Astrocyte of the cerebellum (primary cell): ENCODE measurements around the gene GBP2.

ENCODE experiments used
- DNase-seq: peaks from one replicate; pipeline ENCODE4 v3.0.0-alpha.2; 2011; ENCODE audit warnings: low read depth
- H3K4me3 ChIP-seq: 2 replicates; pipeline ENCODE4 v1.5.1; 2011; ENCODE audit warnings: mild to moderate bottlenecking, low read depth, low read length, moderate library complexity
- CTCF ChIP-seq: IDR thresholded peaks from 2 replicates; pipeline ENCODE4 v1.5.1; 2012; ENCODE audit warnings: low read length, low read depth, moderate library complexity, mild to moderate bottlenecking; ENCODE audit errors: missing control alignments
- in situ Hi-C: cut with HindIII; loops from 2 replicates; pipeline ENCODE4 v1.10.0; 2017; ENCODE audit warnings: low sequenced_read_pairs

The GBP2 gene

DNA sequence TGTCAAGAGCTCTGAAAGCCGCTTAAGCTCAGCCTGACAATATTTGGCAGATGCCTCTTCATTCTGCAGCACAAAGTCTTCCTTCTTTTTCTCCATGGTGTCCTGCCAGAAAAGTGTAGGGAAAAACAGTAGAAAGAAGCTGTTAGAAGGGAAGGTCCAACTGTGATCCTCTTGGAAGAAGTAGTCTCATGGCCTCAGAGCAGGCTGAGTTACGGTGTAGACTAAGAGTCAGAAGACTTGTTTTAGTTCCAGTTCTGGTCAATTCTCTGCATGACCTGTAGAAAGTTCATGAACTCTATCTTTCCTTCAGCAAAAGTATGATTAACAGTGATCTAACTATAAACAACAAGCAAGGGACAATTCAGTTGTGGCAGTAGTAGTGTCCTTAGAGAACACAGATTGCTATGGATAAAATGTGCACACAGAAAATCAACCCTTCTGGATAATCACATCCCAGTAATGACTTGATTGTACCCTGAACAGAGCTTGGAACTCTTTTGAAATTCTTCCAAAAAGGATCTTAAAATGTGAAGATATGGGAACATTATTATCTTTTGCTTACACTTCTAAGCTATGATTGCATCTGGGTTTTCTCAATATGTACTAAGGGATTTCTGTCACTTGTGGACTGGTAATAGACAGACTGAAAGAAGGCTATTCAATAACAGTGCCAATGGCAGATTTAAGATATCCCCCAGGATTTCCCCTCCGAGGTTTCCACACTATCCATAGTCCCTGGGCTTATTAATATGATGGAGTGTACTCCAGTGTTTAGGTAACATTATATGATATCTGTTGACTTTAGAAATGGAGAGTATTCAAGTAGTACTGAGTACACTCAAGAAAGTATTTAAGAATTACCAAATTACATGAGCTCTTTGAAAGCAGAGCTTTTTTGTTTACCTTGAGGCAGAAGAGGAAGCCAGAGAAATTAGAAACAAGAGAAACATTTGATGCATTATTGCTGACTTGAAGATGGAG is 22.1 kb upstream of the GBP2 start:
- DNase-seq, result no peak
- H3K4me3 ChIP-seq, result no peak overlapping the region
- no peak for TF ChIP-seq CTCF
- in situ Hi-C loops, result no loop called here

GRCh38 chr1:89146721-89147120 is 20.8 kb upstream of the GBP2 start:
- no peak for TF ChIP-seq CTCF
- in situ Hi-C loops, result no loop called here
- no peak for DNase-seq
- no peak overlapping the region for H3K4me3 ChIP-seq

GRCh38 chr1:89143484-89143883 is 17.6 kb upstream of the GBP2 start:
- in situ Hi-C loops, result no loop called here
- no peak overlapping the region for H3K4me3 ChIP-seq
- DNase-seq, result no peak
- TF ChIP-seq CTCF, result no peak

- no peak for DNase-seq
- H3K4me3 ChIP-seq, result no peak overlapping the region
- in situ Hi-C loops, result no loop called here
- TF ChIP-seq CTCF, result no peak
Observed at GRCh38 chr1:89142160-89142559, 16.2 kb upstream of the GBP2 start.

- no peak for DNase-seq
- no peak for TF ChIP-seq CTCF
- in situ Hi-C loops, result no loop called here
- no peak overlapping the region for H3K4me3 ChIP-seq
Observed at GRCh38 chr1:89133747-89134146, 7.8 kb upstream of the GBP2 start.

DNA sequence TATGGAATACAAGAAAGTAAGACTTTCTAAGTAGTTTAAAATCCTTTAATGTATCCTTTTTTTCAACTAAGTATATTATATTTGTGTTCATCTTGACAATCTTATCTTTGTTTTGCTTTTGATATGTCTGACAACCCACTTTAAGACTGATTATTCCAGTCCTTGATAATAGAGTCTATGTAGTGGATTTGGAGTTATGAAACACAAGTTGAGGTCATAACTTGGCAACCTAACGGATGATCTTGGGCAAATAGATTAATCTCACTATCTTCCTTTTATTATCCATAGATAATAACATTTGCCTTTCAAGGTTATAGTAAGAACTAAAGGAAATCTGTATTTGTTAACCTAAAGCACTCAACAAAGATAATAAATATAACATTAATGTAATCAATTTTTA is 4.8 kb upstream of the GBP2 start:
- in situ Hi-C loops, result no loop called here
- TF ChIP-seq CTCF, result no peak
- H3K4me3 ChIP-seq, result no peak overlapping the region
- no peak for DNase-seq
